GM13976 (cell line): ENCODE data around the gene NTHL1.

Experiments
- DNase-seq: peaks from one replicate; pipeline ENCODE4 v3.0.0; 2012; ENCODE audit warnings: low spot score
- CTCF ChIP-seq: IDR thresholded peaks from 2 replicates; pipeline ENCODE4 v1.5.1; 2012; ENCODE audit warnings: borderline replicate concordance, mild to moderate bottlenecking; ENCODE audit not compliant: insufficient read depth; ENCODE audit errors: extremely low read depth, missing control alignments, control extremely low read depth
- in situ Hi-C: fragments of 300-500 bp; cut with MboI; formaldehyde crosslinking; loops from one replicate; pipeline ENCODE4 v1.12.0; 2022; ENCODE audit warnings: low sequenced_read_pairs, mixed read lengths, inconsistent platforms; ENCODE audit not compliant: unreplicated experiment

Gene NTHL1

DNA sequence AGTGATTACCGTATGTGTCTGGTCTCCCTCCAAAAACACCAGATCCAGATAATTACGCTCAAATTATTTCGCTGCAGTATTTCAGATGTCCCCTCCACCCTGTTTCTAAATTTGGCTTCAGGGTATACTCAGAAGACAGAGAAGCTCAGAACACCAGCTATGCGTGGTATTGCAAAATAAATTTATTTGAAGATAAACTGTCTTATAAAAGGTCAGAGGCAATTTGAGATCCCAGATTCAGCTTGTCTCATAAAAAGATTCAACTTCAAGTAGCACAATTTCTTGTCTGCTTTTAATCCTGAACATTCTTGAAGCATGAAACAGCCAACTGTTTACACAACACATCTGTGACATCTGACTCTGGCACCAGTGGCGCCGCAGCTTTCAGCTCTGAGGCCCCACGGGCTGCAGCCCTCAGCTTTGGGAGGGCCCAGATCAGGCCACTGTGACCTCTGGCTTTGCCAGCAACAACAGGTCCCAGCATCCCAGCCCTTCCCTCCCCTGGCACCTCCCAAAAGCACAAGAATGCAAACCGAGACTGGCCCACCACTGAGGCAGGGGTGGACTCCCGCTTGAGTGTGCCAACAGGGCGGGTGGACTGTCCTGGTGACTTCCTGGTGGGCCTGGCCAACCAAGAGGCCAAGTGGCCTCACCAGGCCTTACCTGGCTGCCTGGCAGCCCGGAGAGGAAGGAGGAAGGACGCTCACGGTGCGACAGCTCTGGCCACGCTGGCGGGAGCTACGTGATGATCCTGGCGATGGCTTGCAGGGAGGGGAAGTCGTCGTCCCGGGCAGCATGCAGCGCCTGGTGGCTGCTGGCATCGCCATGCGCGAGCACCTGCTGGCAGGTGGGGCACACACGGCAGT lies 49.9 kb downstream of the NTHL1 start:
- in situ Hi-C loops, result no loop called here
- TF ChIP-seq CTCF, result no peak
- DNase-seq, result no peak

DNA sequence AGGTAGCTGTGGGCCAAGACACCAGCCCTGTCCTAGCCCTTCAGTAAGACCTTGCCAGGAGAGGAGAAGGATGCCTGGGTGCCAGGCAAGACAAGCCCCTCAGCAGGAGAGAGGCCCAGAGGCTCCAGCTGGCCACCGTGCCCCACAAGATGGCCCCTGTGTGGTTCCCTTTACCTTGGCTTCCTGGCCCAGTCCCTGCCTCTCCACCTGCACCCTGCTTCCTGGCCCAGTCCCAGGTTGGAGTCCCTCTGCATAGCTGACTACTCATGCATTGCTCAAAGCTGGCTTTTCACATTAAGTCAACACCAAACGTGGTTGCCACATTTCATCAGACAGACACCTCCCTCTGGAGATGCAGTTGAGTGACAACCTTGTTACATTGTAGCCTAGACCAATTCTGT lies 53.9 kb downstream of the NTHL1 start:
- no peak for DNase-seq
- in situ Hi-C loops, result no loop called here
- no peak for TF ChIP-seq CTCF

GRCh38 chr16:1992704-1993317 lies 54.8 kb downstream of the NTHL1 start:
- no peak for DNase-seq
- no peak for TF ChIP-seq CTCF
- in situ Hi-C loops, result no loop called here

- TF ChIP-seq CTCF, result no peak
- in situ Hi-C loops, result no loop called here
- DNase-seq, result peak; percentile 100
Observed at GRCh38 chr16:1991948-1992703, 55.5 kb downstream of the NTHL1 start.

- in situ Hi-C loops, result no loop called here
- DNase-seq, result no peak
- no peak for TF ChIP-seq CTCF
Observed at GRCh38 chr16:1991588-1991947, 56.1 kb downstream of the NTHL1 start.

- in situ Hi-C loops, result no loop called here
- no peak for TF ChIP-seq CTCF
- peak; percentile 68 for DNase-seq
Observed at GRCh38 chr16:1991135-1991551, 56.5 kb downstream of the NTHL1 start.
